Coronary artery (tissue), 2 donors: Measurements from ENCODE around the gene PARVA.
"Not testable (repeated sequence)": the region's sequence is repeated elsewhere in the genome, so short reads cannot be mapped to it uniquely, and the experiment has no call there.

Source experiments
- DNase-seq: peaks from one replicate; pipeline ENCODE4 v3.0.0-alpha.2; 2017; ENCODE audit warnings: low spot score
- H3K27ac ChIP-seq, 2 donors: fragments of 200-600 bp; sonication (generic); one replicate each; pipeline ENCODE4 v1.5.1; 2016 to 2019
- H3K4me3 ChIP-seq: fragments of 200-600 bp; sonication (generic); 2 replicates; pipeline ENCODE4 v1.5.1; 2016; ENCODE audit warnings: mild to moderate bottlenecking, moderate library complexity
- CTCF ChIP-seq: fragments of 200-600 bp; sonication (generic); IDR thresholded peaks from one replicate; pipeline ENCODE4 v1.5.1; 2019; ENCODE audit warnings: antibody characterized with exemption

PARVA gene

GRCh38 chr11:12362857-12363256 lies 14.5 kb upstream of the PARVA start:
- no peak for DNase-seq
- H3K27ac ChIP-seq = no peak overlapping the region
- TF ChIP-seq CTCF = no peak
- no peak overlapping the region for H3K4me3 ChIP-seq

GRCh38 chr11:12363373-12363772 lies 14.0 kb upstream of the PARVA start:
- TF ChIP-seq CTCF = no peak
- H3K4me3 ChIP-seq = no peak overlapping the region
- no peak for DNase-seq
- no peak overlapping the region for H3K27ac ChIP-seq

GRCh38 chr11:12365965-12366575 lies 11.3 kb upstream of the PARVA start:
- not testable (repeated sequence) for H3K27ac ChIP-seq, H3K4me3 ChIP-seq, DNase-seq

GRCh38 chr11:12367057-12367456 lies 10.3 kb upstream of the PARVA start:
- H3K4me3 ChIP-seq, DNase-seq, H3K27ac ChIP-seq: not testable (repeated sequence)

- no peak for DNase-seq
- H3K4me3 ChIP-seq = no peak overlapping the region
These were observed 5.3 kb upstream of the PARVA start for GRCh38 chr11:12372111-12372510.

GRCh38 chr11:12375720-12376119 lies 1.7 kb upstream of the PARVA start:
- TF ChIP-seq CTCF = no peak
- no peak overlapping the region for H3K27ac ChIP-seq
- no peak for DNase-seq

More at GRCh38 chr11:12372111-12372510, 5.3 kb upstream of the PARVA start:
- no peak for TF ChIP-seq CTCF
- H3K27ac ChIP-seq = no peak overlapping the region

GRCh38 chr11:12376259-12377081 lies 901 bp upstream of the PARVA start:
- no peak for TF ChIP-seq CTCF
- Histone ChIP-seq H3K27ac (peak overlapping the region; percentile 94 to 95), H3K4me3 (peak overlapping the region; percentile 80)
- DNase-seq = no peak

More at GRCh38 chr11:12375720-12376119, 1.7 kb upstream of the PARVA start:
- H3K4me3 ChIP-seq = no peak overlapping the region
